SK-N-SH (cell line): ENCODE results near the gene CARMIL3.

Experiments
- EP300 ChIP-seq, 2 experiments: IDR thresholded peaks; 2 replicates each; pipeline versions ENCODE4 v1.4.0 to v1.6.1; 2012; ENCODE audit warnings: borderline replicate concordance in 1 of 2, low read depth in 1 of 2, low read length in 1 of 2
- EZH2phosphoT487 ChIP-seq: fragments of 200-600 bp; sonication (generic); IDR thresholded peaks from 2 replicates; pipeline ENCODE4 v1.6.1; 2017; ENCODE audit warnings: low read depth, mixed run types, mild to moderate bottlenecking, antibody characterized with exemption, moderate library complexity, borderline replicate concordance
- FOXJ3 ChIP-seq: sonication (generic); formaldehyde crosslinking; IDR thresholded peaks from 2 replicates; pipeline ENCODE4 v1.5.1; 2020; ENCODE audit warnings: mild to moderate bottlenecking, missing genetic modification reagents
- GATA2 ChIP-seq: sonication (generic); formaldehyde crosslinking; IDR thresholded peaks from 2 replicates; pipeline ENCODE4 v1.5.0; 2020; ENCODE audit warnings: mild to moderate bottlenecking, missing genetic modification reagents
- JUND ChIP-seq: IDR thresholded peaks from 2 replicates; pipeline ENCODE4 v1.4.0; 2012
- POLR2AphosphoS5 ChIP-seq: IDR thresholded peaks from 2 replicates; pipeline ENCODE4 v1.6.1; 2012; ENCODE audit warnings: low read depth, low read length
- RAD21 ChIP-seq: IDR thresholded peaks from 2 replicates; pipeline ENCODE4 v1.6.1; 2012; ENCODE audit warnings: mild to moderate bottlenecking, low read length
- SIN3A ChIP-seq: IDR thresholded peaks from 2 replicates; pipeline ENCODE4 v1.6.1; 2012; ENCODE audit warnings: low read depth, mild to moderate bottlenecking, low read length, moderate library complexity, borderline replicate concordance
- TCF12 ChIP-seq: IDR thresholded peaks from 2 replicates; pipeline ENCODE4 v1.4.0; 2012
- TF ChIP-seq, protein P1 (sequence below): IDR thresholded peaks from 2 replicates; pipeline ENCODE4 v1.4.0; 2012; ENCODE audit warnings: low read depth
- TF ChIP-seq, protein P2 (sequence below): fragments of 200-600 bp; sonication (generic); IDR thresholded peaks from 2 replicates; pipeline ENCODE4 v1.6.1; 2017; ENCODE audit warnings: antibody characterized with exemption, mild to moderate bottlenecking, moderate library complexity
- TF ChIP-seq, protein P3 (sequence below): fragments of 150-350 bp; IDR thresholded peaks from 2 replicates; pipeline ENCODE4 v1.6.1; 2017; ENCODE audit warnings: antibody characterized with exemption, low read length, low read depth, borderline replicate concordance
- TF ChIP-seq, protein P4 (sequence below): IDR thresholded peaks from 2 replicates; pipeline ENCODE4; 2012

DNA sequence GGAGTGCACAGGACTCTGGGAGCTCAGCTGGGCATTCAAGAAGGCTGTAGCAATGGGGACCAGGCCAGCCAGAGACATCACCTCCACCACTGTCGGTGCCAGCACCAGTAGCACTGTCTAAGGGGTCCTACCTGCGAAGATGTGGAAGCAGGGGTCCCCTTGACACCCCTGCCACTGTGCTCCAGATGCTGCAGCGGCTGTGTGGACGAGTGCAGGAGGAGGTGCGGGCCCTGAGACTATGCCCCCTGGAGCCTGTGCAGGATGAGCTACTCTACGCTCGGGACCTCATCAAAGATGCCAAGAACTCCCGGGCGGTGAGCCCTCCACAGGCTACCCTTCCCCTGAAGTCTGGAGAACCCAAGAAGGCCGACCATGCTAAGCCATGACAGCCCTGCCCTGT lies 8.6 kb downstream of the CARMIL3 start:
- TF ChIP-seq JUND (no peak), POLR2AphosphoS5 (no peak), EP300 (IDR thresholded peaks at IDR 0.05; ENCODE audit: borderline replicate concordance in 1 of 2, low read depth in 1 of 2, low read length in 1 of 2) (no peak), RAD21 (no peak), EZH2phosphoT487 (no peak), SIN3A (no peak), TCF12 (no peak), FOXJ3 (CRISPR knock-in tag) (no peak), GATA2 (CRISPR knock-in tag) (no peak)
- TF ChIP-seq, protein P1, sequence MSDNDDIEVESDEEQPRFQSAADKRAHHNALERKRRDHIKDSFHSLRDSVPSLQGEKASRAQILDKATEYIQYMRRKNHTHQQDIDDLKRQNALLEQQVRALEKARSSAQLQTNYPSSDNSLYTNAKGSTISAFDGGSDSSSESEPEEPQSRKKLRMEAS: no peak
- TF ChIP-seq, protein P2, sequence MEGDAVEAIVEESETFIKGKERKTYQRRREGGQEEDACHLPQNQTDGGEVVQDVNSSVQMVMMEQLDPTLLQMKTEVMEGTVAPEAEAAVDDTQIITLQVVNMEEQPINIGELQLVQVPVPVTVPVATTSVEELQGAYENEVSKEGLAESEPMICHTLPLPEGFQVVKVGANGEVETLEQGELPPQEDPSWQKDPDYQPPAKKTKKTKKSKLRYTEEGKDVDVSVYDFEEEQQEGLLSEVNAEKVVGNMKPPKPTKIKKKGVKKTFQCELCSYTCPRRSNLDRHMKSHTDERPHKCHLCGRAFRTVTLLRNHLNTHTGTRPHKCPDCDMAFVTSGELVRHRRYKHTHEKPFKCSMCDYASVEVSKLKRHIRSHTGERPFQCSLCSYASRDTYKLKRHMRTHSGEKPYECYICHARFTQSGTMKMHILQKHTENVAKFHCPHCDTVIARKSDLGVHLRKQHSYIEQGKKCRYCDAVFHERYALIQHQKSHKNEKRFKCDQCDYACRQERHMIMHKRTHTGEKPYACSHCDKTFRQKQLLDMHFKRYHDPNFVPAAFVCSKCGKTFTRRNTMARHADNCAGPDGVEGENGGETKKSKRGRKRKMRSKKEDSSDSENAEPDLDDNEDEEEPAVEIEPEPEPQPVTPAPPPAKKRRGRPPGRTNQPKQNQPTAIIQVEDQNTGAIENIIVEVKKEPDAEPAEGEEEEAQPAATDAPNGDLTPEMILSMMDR: no peak
- TF ChIP-seq, protein P3, sequence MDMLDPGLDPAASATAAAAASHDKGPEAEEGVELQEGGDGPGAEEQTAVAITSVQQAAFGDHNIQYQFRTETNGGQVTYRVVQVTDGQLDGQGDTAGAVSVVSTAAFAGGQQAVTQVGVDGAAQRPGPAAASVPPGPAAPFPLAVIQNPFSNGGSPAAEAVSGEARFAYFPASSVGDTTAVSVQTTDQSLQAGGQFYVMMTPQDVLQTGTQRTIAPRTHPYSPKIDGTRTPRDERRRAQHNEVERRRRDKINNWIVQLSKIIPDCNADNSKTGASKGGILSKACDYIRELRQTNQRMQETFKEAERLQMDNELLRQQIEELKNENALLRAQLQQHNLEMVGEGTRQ: no peak
- TF ChIP-seq, protein P4, sequence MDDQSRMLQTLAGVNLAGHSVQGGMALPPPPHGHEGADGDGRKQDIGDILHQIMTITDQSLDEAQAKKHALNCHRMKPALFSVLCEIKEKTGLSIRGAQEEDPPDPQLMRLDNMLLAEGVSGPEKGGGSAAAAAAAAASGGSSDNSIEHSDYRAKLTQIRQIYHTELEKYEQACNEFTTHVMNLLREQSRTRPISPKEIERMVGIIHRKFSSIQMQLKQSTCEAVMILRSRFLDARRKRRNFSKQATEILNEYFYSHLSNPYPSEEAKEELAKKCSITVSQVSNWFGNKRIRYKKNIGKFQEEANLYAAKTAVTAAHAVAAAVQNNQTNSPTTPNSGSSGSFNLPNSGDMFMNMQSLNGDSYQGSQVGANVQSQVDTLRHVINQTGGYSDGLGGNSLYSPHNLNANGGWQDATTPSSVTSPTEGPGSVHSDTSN: no peak
